GM23248 (cell line): ENCODE results near the gene BAIAP2. TPM values are rescaled to one million over a fixed set of nuclear protein-coding genes. Genes with fewer than 3 reads are reported as not detected.

Experiments
- DNase-seq: peaks from one replicate; pipeline ENCODE4 v3.0.0-alpha.2; 2015
- H2AFZ ChIP-seq: fragments of 200-600 bp; sonication (generic); 2 replicates; pipeline ENCODE4 v1.6.1; 2016; ENCODE audit warnings: antibody characterized with exemption
- H3F3A ChIP-seq: fragments of 200-600 bp; sonication (generic); 2 replicates; pipeline ENCODE4 v1.6.1; 2016; ENCODE audit warnings: mild to moderate bottlenecking, antibody characterized with exemption, mixed run types; ENCODE audit not compliant: insufficient read depth
- H3K27ac ChIP-seq: fragments of 200-600 bp; sonication (generic); 2 replicates; pipeline ENCODE4 v1.5.1; 2016; ENCODE audit warnings: mild to moderate bottlenecking
- H3K27me3 ChIP-seq: fragments of 200-600 bp; sonication (generic); replicated peaks from 2 replicates; pipeline ENCODE4 v1.6.1; 2016; ENCODE audit warnings: mild to moderate bottlenecking; ENCODE audit not compliant: insufficient read depth
- H3K36me3 ChIP-seq: fragments of 200-600 bp; sonication (generic); 2 replicates; pipeline ENCODE4 v1.6.1; 2016; ENCODE audit warnings: low read depth, mild to moderate bottlenecking
- H3K4me1 ChIP-seq: fragments of 200-600 bp; sonication (generic); 2 replicates; pipeline ENCODE4 v1.6.1; 2016; ENCODE audit warnings: mild to moderate bottlenecking; ENCODE audit not compliant: insufficient read depth
- H3K4me2 ChIP-seq: fragments of 200-600 bp; sonication (generic); one replicate; pipeline ENCODE4 v1.6.1; 2016; ENCODE audit warnings: mild to moderate bottlenecking; ENCODE audit not compliant: unreplicated experiment
- H3K4me3 ChIP-seq: fragments of 200-600 bp; sonication (generic); 2 replicates; pipeline ENCODE4 v1.5.1; 2016; ENCODE audit warnings: mild to moderate bottlenecking
- H3K79me2 ChIP-seq: fragments of 200-600 bp; sonication (generic); 2 replicates; pipeline ENCODE4 v1.6.1; 2016; ENCODE audit warnings: mild to moderate bottlenecking; ENCODE audit not compliant: insufficient read depth
- H3K9ac ChIP-seq: fragments of 200-600 bp; sonication (generic); 2 replicates; pipeline ENCODE4 v1.6.1; 2016; ENCODE audit warnings: mild to moderate bottlenecking
- H3K9me2 ChIP-seq: fragments of 200-600 bp; sonication (generic); 2 replicates; pipeline ENCODE4 v1.6.1; 2016; ENCODE audit warnings: mixed run types, mild to moderate bottlenecking, moderate library complexity; ENCODE audit not compliant: insufficient read depth
- H3K9me3 ChIP-seq: fragments of 200-600 bp; sonication (generic); one replicate; pipeline ENCODE4 v1.6.1; 2017; ENCODE audit warnings: low read depth
- H4K20me1 ChIP-seq: fragments of 200-600 bp; sonication (generic); 2 replicates; pipeline ENCODE4 v1.6.0; 2016; ENCODE audit not compliant: insufficient read depth
- EZH2 ChIP-seq: fragments of 200-600 bp; sonication (generic); IDR thresholded peaks from 2 replicates; pipeline ENCODE4 v1.6.1; 2018; ENCODE audit warnings: antibody characterized with exemption, mild to moderate bottlenecking; ENCODE audit not compliant: insufficient read depth, poor library complexity, severe bottlenecking
- EZH2phosphoT487 ChIP-seq: fragments of 200-600 bp; sonication (generic); IDR thresholded peaks from 2 replicates; pipeline ENCODE4 v1.6.1; 2018; ENCODE audit warnings: antibody characterized with exemption, moderate library complexity, mild to moderate bottlenecking, low read depth; ENCODE audit not compliant: insufficient read depth
- WGBS, 2 experiments: methylation state at CpG; one replicate each; pipeline ENCODE4 v1.1.6; 2015 to 2017; ENCODE audit warnings: low lambda C conversion rate in 2 of 2, low coverage in 1 of 2; ENCODE audit errors: missing lambda C conversion rate in 2 of 2; 5-methylcytosine and 5-hydroxymethylcytosine counted together
- in situ Hi-C: fragments of 300-500 bp; cut with MboI; formaldehyde crosslinking; loops from 2 replicates; pipeline ENCODE4 v1.15.0; 2020
- polyA plus RNA-seq: library from polyadenylated mRNA; unstranded; fragments of >200 nt; fragmentation: Nextera tagmentation; extraction: Ambion mirVana; gene quantifications from 2 replicates; pipeline ENCODE4 v1.2.1, GENCODE V29; 2016
- total RNA-seq: library from RNA; depleted of rRNA; stranded (reverse); fragments of >200 nt; shearing (Covaris generic); gene quantifications from 2 replicates; pipeline ENCODE4 v1.2.3, GENCODE V29; 2014

The BAIAP2 gene
- total and polyA plus RNA-seq, 2 experiments from 2014 or later: 28.2 to 31.7 TPM

DNA sequence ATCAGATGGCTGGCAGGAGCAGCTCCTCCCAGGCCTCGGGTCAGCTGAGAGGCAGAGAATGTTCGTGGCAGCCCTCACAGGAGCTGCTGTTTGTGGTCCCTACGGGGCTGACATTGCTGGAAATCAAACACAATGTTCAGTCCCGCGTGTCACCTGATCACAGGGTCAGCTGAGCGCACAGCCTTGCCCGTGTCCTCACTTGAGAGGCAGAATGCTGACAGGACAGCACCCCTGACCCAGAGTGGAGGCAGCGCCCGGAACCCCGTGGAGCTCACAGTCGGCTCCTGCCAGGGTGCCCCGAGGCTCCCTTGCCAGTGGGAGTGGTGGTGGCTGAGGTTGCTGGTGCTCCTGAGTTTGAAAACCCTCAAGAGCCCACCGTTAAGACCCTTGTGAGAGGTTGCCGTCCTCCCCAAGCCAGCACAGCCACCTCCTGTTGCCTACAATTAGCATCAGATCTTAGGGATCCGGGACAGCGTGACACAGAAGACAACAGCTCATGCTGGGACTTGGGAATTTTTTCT, 47.0 kb upstream of the BAIAP2 start:
- H3K27me3 ChIP-seq: no peaks in the 10 kb centered on the region
- H3K36me3 ChIP-seq: no peaks in the 10 kb centered on the region
- DNase-seq: no peak
- no peaks in the 10 kb centered on the region for H4K20me1 ChIP-seq
- H3F3A ChIP-seq: peaks cover 6% of the 10 kb centered on the region; the same call in 1 of the 2 replicates
- no peaks in the 10 kb centered on the region for H3K9me2 ChIP-seq
- H3K79me2 ChIP-seq: peaks cover 11% of the 10 kb centered on the region
- in situ Hi-C loops: no loop called here
- no peak overlapping the region for H3K4me3 ChIP-seq
- H3K27ac ChIP-seq: no peak overlapping the region
- peaks cover 27% of the 10 kb centered on the region for H3K4me1 ChIP-seq
- H3K9me3 ChIP-seq: no peaks in the 10 kb centered on the region
- WGBS, 2 experiments: 65 to 66% methylated on average over 15 to 16 of the region's 16 CpGs
- H3K4me2 ChIP-seq: no peak overlapping the region
- no peak for TF ChIP-seq EZH2phosphoT487
- no peak for TF ChIP-seq EZH2
- H3K9ac ChIP-seq: no peak overlapping the region
- no peak overlapping the region for H2AFZ ChIP-seq

DNA sequence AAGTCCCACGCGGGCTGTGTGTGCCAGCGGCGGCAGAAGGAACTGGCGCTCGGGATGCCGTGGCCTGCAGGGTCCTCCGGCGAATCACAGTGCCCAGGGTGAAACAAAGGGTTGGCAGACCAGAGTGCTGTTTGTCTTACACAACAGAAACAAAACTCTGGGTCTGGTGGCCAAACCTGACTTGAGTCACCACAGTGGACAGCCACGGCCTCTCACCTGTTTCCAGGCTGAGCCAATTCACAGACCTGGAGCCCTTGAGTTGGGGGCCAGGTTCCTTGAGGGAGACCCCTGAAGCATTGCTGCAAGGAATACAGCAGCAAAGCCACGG, 45.4 kb upstream of the BAIAP2 start:
- H3K9me2 ChIP-seq: no peaks in the 10 kb centered on the region
- 59 to 61% methylated on average over 11 of the region's 11 CpGs for WGBS, 2 experiments
- no peak overlapping the region for H3K27ac ChIP-seq
- H3K79me2 ChIP-seq: peaks cover 14% of the 10 kb centered on the region
- peaks cover under 1% of the 10 kb centered on the region; the same call in 1 of the 2 replicates for H3F3A ChIP-seq
- TF ChIP-seq EZH2 (no peak), EZH2phosphoT487 (no peak)
- H4K20me1 ChIP-seq: no peaks in the 10 kb centered on the region
- peaks cover 19% of the 10 kb centered on the region for H3K4me1 ChIP-seq
- no peaks in the 10 kb centered on the region for H3K9me3 ChIP-seq
- H3K27me3 ChIP-seq: no peaks in the 10 kb centered on the region
- DNase-seq: no peak
- H3K9ac ChIP-seq: no peak overlapping the region
- H3K4me3 ChIP-seq: no peak overlapping the region
- in situ Hi-C loops: no loop called here
- H2AFZ ChIP-seq: peak overlapping the region; percentile 70; the same call in 1 of the 2 replicates
- H3K36me3 ChIP-seq: no peaks in the 10 kb centered on the region
- no peak overlapping the region for H3K4me2 ChIP-seq

DNA sequence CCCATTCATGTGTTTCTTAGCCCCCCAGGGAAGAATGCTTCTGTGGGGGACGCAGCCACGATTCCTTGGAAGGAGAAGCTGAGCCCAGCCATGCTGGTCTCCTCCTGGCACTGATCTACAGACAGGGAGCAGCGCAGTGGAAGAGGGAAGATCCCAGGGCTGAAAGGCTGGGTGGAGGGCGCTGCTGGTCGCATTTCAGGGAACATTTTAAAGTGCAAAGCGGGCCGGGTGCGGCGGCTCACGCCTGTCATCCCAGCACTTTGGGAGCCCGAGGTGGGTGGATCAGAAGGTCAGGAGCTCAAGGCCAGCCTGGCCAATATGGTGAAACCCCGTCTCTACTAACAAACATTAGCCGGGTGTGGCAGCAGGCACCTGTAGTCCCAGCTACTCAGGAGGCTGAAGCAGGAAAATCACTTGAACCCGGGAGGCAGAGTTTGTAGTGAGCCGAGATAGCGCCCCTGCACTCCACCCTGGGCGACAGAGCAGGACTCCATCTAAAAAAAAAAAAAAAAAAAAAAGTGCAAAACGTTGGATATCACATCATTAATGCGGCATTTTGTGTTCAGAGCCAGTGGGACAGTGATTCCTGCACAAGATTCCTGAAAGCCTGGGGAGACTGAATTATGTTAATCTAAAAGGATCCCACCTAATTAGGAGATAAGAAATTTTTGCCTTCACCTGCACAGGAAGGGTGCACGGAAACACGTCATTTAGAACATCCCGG, 43.9 kb upstream of the BAIAP2 start:
- TF ChIP-seq EZH2: no peak
- TF ChIP-seq EZH2phosphoT487: no peak
- Histone ChIP-seq H3K27ac (no peak overlapping the region), H3K4me1 (0 out of 2 replicates have a peak, but pooled peaks cover 14% of the 10 kb centered on the region), H3K36me3 (no peaks in the 10 kb centered on the region), H3K79me2 (peaks cover 14% of the 10 kb centered on the region), H3K9me3 (no peaks in the 10 kb centered on the region), H3K4me2 (peak overlapping the region; percentile 78), H3K4me3 (peak overlapping the region; percentile 88), H3K27me3 (no peaks in the 10 kb centered on the region), H3K9ac (peak overlapping the region; percentile 85), H2AFZ (peak overlapping the region; percentile 92), H3K9me2 (no peaks in the 10 kb centered on the region), H4K20me1 (no peaks in the 10 kb centered on the region), H3F3A (no peaks in the 10 kb centered on the region)
- 30 to 37% methylated on average over 16 to 22 of the region's 22 CpGs for WGBS, 2 experiments
- in situ Hi-C loops: no loop called here
- no peak for DNase-seq

DNA sequence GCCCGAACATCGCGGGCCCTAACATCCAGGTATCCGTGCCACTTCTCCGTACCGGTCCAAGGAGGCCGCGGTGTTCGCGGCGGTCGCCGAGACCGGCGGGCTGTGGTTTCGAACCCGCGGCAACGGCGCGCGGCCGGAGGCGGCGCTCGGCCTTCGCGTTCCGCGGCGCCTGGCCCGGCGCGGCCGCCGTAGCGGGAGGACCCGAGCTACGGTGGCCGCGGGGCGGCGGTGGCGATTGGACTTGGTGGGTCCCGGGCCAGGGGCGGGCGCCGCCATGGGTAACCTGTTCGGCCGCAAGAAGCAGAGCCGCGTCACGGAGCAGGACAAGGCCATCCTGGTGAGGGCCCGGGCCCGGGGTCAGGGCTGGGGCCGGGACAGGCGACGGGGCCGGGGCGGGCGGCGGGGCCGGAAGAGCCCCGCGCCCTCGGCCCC, 43.3 kb upstream of the BAIAP2 start, which contains the start of gene CHMP6:
Gene CHMP6, plus strand, starts transcription at position 197 of the 432 bp plus-strand sequence. Its CDS starts 78 bp downstream, at position 275.
- in situ Hi-C loops: no loop called here
- Histone ChIP-seq H3K79me2 (peaks cover 14% of the 10 kb centered on the region), H3K27me3 (no peaks in the 10 kb centered on the region), H3K4me1 (0 out of 2 replicates have a peak, but pooled peaks cover 14% of the 10 kb centered on the region), H3K27ac (no peak within 1 kb of the TSS), H3K9me3 (no peaks in the 10 kb centered on the region), H3K9me2 (no peaks in the 10 kb centered on the region), H3K9ac (peak within 1 kb of the TSS; percentile 85), H3K4me3 (peak within 1 kb of the TSS; percentile 88), H3F3A (no peaks in the 10 kb centered on the region), H3K36me3 (no peaks in the 10 kb centered on the region), H3K4me2 (peak within 1 kb of the TSS; percentile 80), H2AFZ (peak within 1 kb of the TSS; percentile 92), H4K20me1 (no peaks in the 10 kb centered on the region)
- TF ChIP-seq EZH2phosphoT487: no peak
- TF ChIP-seq EZH2: no peak
- peak; percentile 85 for DNase-seq
- 1% methylated on average over 51 to 63 of the region's 66 CpGs for WGBS, 2 experiments
